HL-60/S4 treated with phorbol 12-myristate 13-acetate at 8.2 ng/mL for 4 days and 3 days (cell line): Measurements from ENCODE around the gene ZNF776.
"Not testable (repeated sequence)": the region's sequence is repeated elsewhere in the genome, so short reads cannot be mapped to it uniquely, and the experiment has no call there.

Experiments
- in situ Hi-C: fragments of 300-500 bp; cut with MboI; formaldehyde crosslinking; loops from 2 replicates; pipeline ENCODE4 v1.15.0; 2022; ENCODE audit warnings: low sequenced_read_pairs

The ZNF776 gene

DNA sequence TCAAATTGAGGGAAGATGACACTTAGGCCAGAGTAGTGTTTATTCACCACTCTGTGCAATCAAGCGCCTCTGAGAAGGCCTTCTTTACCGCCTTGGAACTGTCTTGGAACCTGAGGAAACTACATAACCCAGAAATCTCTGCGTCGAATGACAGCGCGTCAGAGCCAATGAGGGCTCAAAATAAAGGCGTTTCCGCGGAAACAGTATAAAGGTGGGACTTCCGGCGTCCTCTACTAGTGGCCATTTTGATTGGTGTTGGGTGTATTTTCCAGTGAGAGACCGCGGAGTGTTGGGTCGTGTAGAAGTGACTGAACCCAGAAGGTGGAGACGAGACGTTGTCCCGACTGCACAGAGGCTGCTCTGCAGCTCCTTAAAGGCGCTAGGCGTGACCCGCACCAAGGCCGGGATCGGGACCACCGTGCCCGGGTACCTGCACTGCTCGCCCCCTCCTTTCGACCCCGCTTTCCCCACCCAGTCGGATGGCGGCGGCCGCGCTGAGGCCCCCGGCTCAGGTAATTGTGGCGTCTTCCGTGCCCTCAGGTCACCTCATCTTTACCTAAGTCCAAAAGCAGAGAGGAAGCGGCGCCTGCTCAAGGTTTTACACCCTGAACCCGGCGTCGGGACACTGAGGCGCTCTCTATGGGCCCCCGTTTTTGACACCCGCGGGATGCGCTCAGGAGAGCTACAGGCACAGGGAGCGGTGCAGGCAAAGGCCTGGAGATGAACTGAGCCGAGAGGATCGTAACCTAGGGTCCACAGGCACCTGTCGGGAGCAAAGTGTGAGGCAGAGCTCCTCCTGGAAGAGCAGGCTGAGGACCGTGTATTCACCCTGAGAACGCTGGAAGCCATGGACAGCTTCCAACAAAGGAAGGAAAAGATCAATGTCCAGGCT, at the start of gene ZNF776:
Gene ZNF776, plus strand, starts transcription at position 236 of the 892 bp plus-strand sequence. Its CDS starts 244 bp downstream, at position 480.
- in situ Hi-C loops, result no loop called here

GRCh38 chr19:57701625-57702024, 45.0 kb upstream of the ZNF776 start:
- in situ Hi-C loops, result no loop called here

GRCh38 chr19:57706346-57706745, 40.3 kb upstream of the ZNF776 start:
- in situ Hi-C loops, result no loop called here

- in situ Hi-C loops, result no loop called here
These were observed 37.8 kb upstream of the ZNF776 start, which contains the start of gene ZNF154 for GRCh38 chr19:57708641-57709361. ZNF154 (minus strand) TSS chr19:57709204; CDS start chr19:57708971, 233 bp downstream.

- in situ Hi-C loops, result no loop called here
These were observed 37.0 kb upstream of the ZNF776 start for GRCh38 chr19:57709616-57710015.

GRCh38 chr19:57712222-57712621, 34.4 kb upstream of the ZNF776 start:
- in situ Hi-C loops, result no loop called here

DNA sequence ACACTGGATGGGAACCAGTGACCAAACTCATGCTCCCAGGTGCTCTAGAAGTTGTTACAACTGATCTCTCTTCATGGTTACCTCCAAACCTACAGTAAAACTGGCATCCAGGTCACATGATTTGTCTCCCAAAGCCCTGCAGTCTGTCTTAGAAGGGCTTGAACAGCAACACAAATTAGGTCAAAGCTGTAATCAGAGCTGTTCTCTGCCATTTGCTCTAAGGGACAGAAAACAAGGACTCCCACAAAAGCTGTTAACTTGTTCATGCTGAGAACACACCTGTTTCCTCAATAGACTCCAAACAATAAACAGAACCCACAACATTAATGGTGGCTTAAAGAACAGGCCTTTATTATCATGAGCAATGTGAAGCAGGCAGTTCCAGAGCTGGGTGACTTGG, 27.2 kb upstream of the ZNF776 start:
- in situ Hi-C loops, result no loop called here

GRCh38 chr19:57719901-57720519, 26.6 kb upstream of the ZNF776 start:
- in situ Hi-C loops, result no loop called here

- in situ Hi-C loops, result no loop called here
These were observed 25.7 kb upstream of the ZNF776 start for GRCh38 chr19:57720878-57721277.

DNA sequence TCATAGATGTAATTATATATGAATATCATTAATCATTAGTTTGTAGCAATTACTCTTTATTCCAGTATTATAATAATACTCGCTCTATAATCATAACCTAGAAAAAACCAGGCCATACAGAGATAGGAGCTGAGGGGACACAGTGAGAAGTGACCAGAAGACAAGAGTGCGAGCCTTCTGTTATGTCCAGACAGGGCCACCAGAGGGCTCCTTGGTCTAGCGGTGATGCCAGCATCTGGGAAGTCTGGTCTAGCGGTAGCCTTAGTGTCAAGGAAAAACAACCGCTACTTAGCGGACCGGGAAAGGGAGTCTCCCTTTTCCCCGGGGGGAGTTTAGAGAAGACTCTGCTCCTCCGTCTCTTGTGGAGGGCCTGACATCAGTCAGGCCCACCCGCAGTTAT, 8.3 kb upstream of the ZNF776 start:
- in situ Hi-C loops, result not testable (repeated sequence)

- in situ Hi-C loops, result not testable (repeated sequence)
These were observed 7.8 kb upstream of the ZNF776 start for GRCh38 chr19:57738770-57739169.

GRCh38 chr19:57747472-57747807, 825 bp downstream of the ZNF776 start:
- in situ Hi-C loops, result no loop called here

DNA sequence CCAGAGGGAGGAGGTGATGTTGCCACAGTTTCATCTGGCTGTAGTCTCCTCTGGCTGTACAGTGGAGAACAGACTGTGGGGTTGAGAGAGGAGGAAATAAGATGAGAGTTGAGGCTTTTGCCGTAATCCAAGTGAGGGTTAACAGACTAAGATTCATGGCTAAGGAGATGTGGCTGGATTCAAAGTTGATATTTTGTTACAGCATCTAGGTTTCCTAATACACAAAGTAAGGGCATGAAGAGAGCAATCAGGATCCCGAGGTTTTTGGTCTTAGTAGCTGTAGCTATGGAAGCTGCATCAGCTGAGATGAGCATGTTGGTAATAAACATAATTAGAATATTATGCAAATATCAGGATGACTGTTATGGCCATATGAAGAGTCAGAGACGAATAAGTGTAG, 1.4 kb downstream of the ZNF776 start:
- in situ Hi-C loops, result no loop called here

- in situ Hi-C loops, result no loop called here
These were observed 7.6 kb downstream of the ZNF776 start for GRCh38 chr19:57754091-57754673.

DNA sequence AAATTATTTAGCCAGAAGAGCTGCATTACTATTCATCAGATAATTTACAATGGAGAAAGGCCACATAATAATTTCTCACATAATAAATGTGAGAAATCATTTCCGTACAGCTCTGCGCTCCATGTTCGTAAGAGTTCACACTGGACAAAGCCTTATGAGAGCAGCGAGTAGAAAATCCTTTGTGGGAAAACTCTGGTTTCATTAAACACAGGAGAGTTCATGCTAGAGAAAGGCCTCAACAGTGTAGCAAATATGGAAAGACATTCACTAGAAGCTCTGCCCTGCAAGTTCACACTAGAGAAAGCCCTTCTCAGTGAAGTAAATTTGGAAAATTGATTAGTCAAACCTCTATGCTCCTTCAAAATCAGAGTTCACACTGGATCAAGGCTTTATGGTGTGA, 8.4 kb downstream of the ZNF776 start:
- in situ Hi-C loops, result no loop called here

DNA sequence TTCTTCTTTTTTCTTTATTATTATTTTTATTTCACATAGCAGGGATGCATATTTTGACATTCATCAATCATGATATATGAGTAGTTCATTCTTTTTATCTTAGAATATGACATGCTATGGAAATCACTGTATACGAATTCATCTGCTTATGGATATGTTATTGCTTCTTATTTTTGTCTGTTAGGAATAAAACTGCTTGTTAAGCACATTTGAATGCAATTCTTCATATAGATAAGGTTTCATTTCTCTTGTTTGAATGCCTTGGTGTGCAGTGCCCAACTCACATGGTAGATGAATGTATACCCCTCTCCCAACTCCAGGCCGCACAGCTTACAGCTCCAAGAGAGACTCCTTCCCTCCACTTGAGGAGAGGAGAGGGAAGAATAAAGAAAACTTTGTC, 11.3 kb downstream of the ZNF776 start:
- in situ Hi-C loops, result no loop called here

DNA sequence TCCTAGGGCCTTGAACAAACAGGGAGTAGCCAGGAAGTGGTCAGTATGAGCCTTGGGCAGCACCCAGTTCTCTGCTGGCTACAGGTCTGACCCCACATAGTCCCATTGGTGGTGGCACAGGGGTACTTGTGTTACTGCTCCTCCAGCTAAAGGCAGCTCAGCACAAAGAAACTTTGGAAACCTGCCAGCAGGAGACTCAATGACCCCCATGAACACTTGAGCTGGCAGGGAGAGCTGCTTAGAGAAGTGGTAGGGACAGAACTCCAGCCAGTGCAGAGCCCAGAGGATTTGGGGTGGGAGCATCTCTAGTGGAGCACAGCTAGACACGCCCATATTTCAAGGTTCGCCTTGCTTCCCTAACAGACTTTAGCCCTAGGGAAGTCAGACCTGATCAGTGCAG, 12.5 kb downstream of the ZNF776 start:
- in situ Hi-C loops, result no loop called here

- in situ Hi-C loops, result no loop called here
These were observed 22.9 kb downstream of the ZNF776 start, which contains the start of gene ZNF586 for GRCh38 chr19:57769345-57770131. ZNF586 (plus strand) TSS chr19:57769676; CDS start chr19:57769843, 167 bp downstream.

DNA sequence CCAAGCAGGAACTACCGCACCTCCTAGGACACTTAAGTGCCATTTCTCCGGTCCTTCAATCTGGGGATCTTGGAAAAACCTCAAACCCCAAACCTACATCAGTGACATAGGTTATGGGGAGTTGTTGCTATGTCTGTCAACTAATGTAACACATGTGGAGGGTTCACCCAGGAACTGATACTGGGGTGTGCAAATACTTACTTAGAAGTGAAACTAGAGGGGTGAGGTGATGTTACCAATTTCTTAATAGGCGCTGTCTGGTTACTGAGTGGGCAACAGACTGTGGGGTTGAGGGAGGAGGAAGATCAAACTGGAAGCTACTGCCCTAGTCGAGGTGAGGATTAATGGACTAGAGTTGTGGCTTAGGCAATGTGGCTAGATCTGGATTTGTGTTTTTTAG, 24.8 kb downstream of the ZNF776 start:
- in situ Hi-C loops, result no loop called here

- in situ Hi-C loops, result no loop called here
These were observed 26.9 kb downstream of the ZNF776 start for GRCh38 chr19:57773488-57773887.
